ENCODE measurements around the gene CTTN.

The CTTN gene

GRCh38 chr11:70423523-70424505, 25.5 kb downstream of the CTTN start:
- H3K4me3 ChIP-seq (ENCODE audit: low read depth, low read length) = no peak overlapping the region
- DNase-seq (ENCODE audit: low read depth) = peak; percentile 74
- in situ Hi-C loops (cut with HindIII; ENCODE audit: low sequenced_read_pairs) = no loop called here
- no peak for TF ChIP-seq CTCF (IDR thresholded peaks at IDR 0.05; ENCODE audit: low read depth, low read length, missing control alignments)

- in situ Hi-C loops (cut with HindIII; ENCODE audit: low sequenced_read_pairs) = no loop called here
- TF ChIP-seq CTCF (IDR thresholded peaks at IDR 0.05; ENCODE audit: low read depth, low read length, missing control alignments) = no peak
- no peak for DNase-seq (ENCODE audit: low read depth)
- no peak overlapping the region for H3K4me3 ChIP-seq (ENCODE audit: low read depth, low read length)
Measured at GRCh38 chr11:70424765-70425344, 26.5 kb downstream of the CTTN start.

- no peak overlapping the region for H3K4me3 ChIP-seq (ENCODE audit: low read depth, low read length)
- no peak for DNase-seq (ENCODE audit: low read depth)
- in situ Hi-C loops (cut with HindIII; ENCODE audit: low sequenced_read_pairs) = no loop called here
- TF ChIP-seq CTCF (IDR thresholded peaks at IDR 0.05; ENCODE audit: low read depth, low read length, missing control alignments) = no peak
Measured at GRCh38 chr11:70427436-70427835, 29.1 kb downstream of the CTTN start.

GRCh38 chr11:70428701-70429427, 30.5 kb downstream of the CTTN start:
- no peak for DNase-seq (ENCODE audit: low read depth)

GRCh38 chr11:70429428-70429705, 31.0 kb downstream of the CTTN start:
- in situ Hi-C loops (cut with HindIII; ENCODE audit: low sequenced_read_pairs) = no loop called here
- no peak overlapping the region for H3K4me3 ChIP-seq (ENCODE audit: low read depth, low read length)
- TF ChIP-seq CTCF (IDR thresholded peaks at IDR 0.05; ENCODE audit: low read depth, low read length, missing control alignments) = no peak
- no peak for DNase-seq (ENCODE audit: low read depth)

More at GRCh38 chr11:70428701-70429427, 30.5 kb downstream of the CTTN start:
- TF ChIP-seq CTCF (IDR thresholded peaks at IDR 0.05; ENCODE audit: low read depth, low read length, missing control alignments) = no peak
- in situ Hi-C loops (cut with HindIII; ENCODE audit: low sequenced_read_pairs) = no loop called here
- no peak overlapping the region for H3K4me3 ChIP-seq (ENCODE audit: low read depth, low read length)

GRCh38 chr11:70429724-70430521, 31.6 kb downstream of the CTTN start:
- no peak for DNase-seq (ENCODE audit: low read depth)
- no peak overlapping the region for H3K4me3 ChIP-seq (ENCODE audit: low read depth, low read length)
- in situ Hi-C loops (cut with HindIII; ENCODE audit: low sequenced_read_pairs) = no loop called here
- no peak for TF ChIP-seq CTCF (IDR thresholded peaks at IDR 0.05; ENCODE audit: low read depth, low read length, missing control alignments)

Measured in astrocyte of the cerebellum (primary cell).